Measurements from ENCODE around the gene GPR55.
A peak's percentile ranks its signal among the peaks of the same experiment; 100 is the strongest.

The GPR55 gene

DNA sequence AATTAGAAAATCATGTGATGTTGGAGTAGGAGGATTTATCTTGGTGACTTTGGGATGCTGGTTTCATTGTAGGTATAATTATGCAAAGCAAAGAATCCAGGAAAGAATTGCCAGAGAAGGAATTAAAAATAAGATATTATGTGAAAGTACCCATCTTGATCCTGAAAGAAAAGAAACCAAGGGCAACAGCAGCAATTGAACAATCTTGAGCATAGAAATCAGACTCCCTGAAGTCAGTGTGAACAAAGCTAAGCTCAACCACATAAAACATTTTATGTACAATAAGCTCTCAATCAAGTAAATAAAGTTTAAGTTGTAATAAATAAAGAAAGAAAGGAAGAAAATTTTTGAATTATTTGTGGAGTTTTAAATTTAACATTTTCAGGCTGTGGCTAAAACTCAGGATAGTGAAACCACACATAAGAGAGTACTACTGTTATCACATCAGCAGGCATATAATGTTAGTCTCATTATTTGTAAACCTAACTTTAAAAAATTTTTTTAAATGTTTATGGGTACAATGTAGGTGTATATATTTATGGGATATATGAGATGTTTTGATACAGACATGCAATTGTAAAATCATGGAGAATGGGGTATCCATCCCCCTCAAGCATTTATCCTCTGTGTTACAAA is 32.8 kb upstream of the GPR55 start:
- H3K27ac Mint-ChIP-seq = no peak overlapping the region
- peaks cover 10% of the 10 kb centered on the region for H3K4me1 Mint-ChIP-seq
- H3K9me3 Mint-ChIP-seq = no peaks in the 10 kb centered on the region
- peak overlapping the region; percentile 67 to 79 (median 77) for H3K4me3 Mint-ChIP-seq
- peaks cover 54% of the 10 kb centered on the region for H3K27me3 Mint-ChIP-seq (ENCODE audit: low read depth)
- TF ChIP-seq, protein P1, sequence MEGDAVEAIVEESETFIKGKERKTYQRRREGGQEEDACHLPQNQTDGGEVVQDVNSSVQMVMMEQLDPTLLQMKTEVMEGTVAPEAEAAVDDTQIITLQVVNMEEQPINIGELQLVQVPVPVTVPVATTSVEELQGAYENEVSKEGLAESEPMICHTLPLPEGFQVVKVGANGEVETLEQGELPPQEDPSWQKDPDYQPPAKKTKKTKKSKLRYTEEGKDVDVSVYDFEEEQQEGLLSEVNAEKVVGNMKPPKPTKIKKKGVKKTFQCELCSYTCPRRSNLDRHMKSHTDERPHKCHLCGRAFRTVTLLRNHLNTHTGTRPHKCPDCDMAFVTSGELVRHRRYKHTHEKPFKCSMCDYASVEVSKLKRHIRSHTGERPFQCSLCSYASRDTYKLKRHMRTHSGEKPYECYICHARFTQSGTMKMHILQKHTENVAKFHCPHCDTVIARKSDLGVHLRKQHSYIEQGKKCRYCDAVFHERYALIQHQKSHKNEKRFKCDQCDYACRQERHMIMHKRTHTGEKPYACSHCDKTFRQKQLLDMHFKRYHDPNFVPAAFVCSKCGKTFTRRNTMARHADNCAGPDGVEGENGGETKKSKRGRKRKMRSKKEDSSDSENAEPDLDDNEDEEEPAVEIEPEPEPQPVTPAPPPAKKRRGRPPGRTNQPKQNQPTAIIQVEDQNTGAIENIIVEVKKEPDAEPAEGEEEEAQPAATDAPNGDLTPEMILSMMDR (IDR thresholded peaks at IDR 0.05; ENCODE audit: unreplicated experiment in 3 of 3) = no peak
- no peaks in the 10 kb centered on the region for H3K36me3 Mint-ChIP-seq (ENCODE audit: low read depth)

DNA sequence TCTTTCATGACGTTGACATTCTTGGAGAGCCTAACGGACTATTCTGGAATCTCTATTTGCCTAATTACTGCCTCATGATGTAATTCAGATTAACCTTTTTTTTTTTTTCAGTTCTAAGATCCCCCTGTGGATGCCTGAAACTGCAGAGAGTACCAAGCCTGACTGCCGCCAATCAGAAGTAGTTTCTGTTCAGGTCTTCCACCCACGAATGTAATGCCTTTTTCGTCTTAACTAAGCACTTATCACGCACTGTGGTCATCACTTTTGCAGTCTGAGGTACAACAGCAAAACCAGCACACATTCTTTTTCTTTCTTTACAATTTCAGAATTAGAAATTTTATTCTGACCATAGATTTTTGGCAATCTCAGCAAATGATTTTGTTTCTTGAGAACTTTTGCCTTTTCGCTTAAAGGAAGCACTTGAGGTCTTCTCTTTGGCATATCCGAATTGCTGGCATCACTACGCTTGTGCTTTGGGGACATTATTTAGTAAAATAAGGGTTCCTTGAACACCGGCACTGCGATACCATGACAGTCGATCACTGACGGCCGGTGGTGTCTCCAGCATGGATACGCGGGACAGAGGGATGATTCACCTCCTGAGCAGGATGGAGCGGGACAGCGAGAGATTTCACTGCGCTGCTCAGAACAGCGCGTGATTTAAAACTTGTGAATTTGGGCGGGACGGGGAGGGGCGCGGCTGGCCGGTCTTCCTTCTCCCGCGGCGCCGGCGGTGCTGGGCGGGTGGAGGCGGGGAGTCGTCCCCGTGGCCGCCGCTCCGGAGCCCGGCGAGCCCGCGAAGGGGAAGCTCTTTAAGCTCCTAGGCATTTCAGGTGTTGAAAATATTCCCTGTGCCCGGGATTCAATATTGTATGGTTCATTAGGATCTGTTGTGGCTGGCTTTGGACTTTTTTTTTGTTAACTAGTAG is 32.0 kb upstream of the GPR55 start:
- peaks cover 55% of the 10 kb centered on the region for H3K27me3 Mint-ChIP-seq (ENCODE audit: low read depth)
- H3K9me3 Mint-ChIP-seq = no peaks in the 10 kb centered on the region
- H3K36me3 Mint-ChIP-seq (ENCODE audit: low read depth) = no peaks in the 10 kb centered on the region
- H3K4me1 Mint-ChIP-seq = peaks cover 10% of the 10 kb centered on the region
- H3K4me3 Mint-ChIP-seq = peak overlapping the region; percentile 77 to 84 (median 80)
- no peak overlapping the region for H3K27ac Mint-ChIP-seq
- TF ChIP-seq, protein P1 (IDR thresholded peaks at IDR 0.05; ENCODE audit: unreplicated experiment in 3 of 3) = no peak

DNA sequence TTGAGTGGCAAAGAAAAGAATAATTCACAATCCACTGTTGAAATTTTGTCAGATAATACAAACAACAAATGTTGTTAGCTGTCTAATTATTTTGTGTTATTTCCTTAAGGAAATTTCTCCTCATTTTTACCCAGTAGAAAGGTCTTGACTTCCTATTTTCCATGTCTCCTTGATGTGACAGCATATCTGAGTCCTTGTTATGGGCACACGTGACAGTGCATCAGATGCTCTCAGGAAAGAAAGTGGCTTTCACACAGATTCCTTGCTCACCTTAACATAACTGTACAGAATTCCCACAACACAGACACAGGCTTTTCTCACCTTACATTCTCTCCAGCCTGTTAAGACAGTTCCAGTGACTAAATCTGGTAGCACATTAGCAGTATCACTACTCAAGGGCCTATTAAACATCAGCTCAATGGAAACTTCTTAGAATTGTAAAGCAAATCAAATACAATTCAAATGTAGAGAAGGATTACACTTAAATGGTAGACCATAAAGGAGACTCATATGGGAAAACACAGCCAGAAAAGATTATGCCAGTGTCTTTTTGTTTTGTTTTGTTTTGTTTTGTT is 30.2 kb upstream of the GPR55 start:
- Mint-ChIP-seq H3K9me3 (no peaks in the 10 kb centered on the region), H3K4me1 (peaks cover 10% of the 10 kb centered on the region), H3K36me3 (ENCODE audit: low read depth) (no peaks in the 10 kb centered on the region), H3K27me3 (ENCODE audit: low read depth) (peaks cover 47% of the 10 kb centered on the region), H3K4me3 (no peak overlapping the region), H3K27ac (no peak overlapping the region)
- TF ChIP-seq, protein P1 (IDR thresholded peaks at IDR 0.05; ENCODE audit: unreplicated experiment in 3 of 3) = no peak

DNA sequence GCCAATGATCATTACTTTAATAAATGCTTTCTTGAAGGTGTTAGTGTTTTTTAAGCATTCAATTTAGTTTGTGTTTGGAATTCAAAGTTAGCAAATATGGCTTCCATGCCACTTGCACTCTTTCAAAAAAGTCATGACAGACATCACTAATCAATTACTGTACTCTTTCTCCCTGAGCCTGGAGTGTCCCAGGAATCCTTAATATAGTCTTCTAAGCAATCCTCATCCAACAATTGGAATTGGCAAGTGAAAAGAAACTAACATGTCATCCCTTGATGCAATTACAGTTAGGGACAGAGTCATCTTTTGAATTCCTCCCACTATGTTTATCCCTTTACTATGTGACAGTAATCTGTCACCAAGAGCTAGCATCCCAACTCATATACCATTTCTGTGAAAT is 29.7 kb upstream of the GPR55 start:
- TF ChIP-seq, protein P1 (IDR thresholded peaks at IDR 0.05; ENCODE audit: unreplicated experiment in 3 of 3) = no peak
- Mint-ChIP-seq H3K4me3 (no peak overlapping the region), H3K27me3 (ENCODE audit: low read depth) (peaks cover 47% of the 10 kb centered on the region), H3K9me3 (no peaks in the 10 kb centered on the region), H3K36me3 (ENCODE audit: low read depth) (no peaks in the 10 kb centered on the region), H3K27ac (no peak overlapping the region), H3K4me1 (peaks cover 10% of the 10 kb centered on the region)

DNA sequence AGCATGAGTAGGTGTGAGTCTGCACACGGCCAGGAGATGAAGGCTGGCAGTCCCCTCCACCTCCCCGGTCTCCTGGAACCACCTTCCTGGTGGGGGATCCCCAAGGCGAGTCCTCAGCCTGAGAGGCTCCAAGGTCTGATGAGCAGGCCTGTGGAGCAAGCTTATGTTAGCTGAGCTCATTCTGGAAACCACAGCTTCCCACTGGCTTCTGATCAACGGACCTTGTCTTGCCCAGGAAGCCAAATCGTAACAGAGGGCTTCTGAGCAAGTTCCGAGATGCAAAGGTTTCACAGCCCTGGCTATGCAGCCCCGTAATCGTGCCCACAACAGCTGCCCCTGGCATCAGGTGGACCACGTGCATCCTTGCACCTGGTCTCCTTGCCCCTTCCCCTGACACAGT is 28.8 kb upstream of the GPR55 start:
- Mint-ChIP-seq H3K27ac (no peak overlapping the region), H3K36me3 (ENCODE audit: low read depth) (no peaks in the 10 kb centered on the region), H3K27me3 (ENCODE audit: low read depth) (peaks cover 41% of the 10 kb centered on the region), H3K9me3 (no peaks in the 10 kb centered on the region), H3K4me3 (no peak overlapping the region), H3K4me1 (peaks cover 10% of the 10 kb centered on the region)
- TF ChIP-seq, protein P1 (IDR thresholded peaks at IDR 0.05; ENCODE audit: unreplicated experiment in 3 of 3) = no peak

Data from nephron (organoid).